Glomerular visceral epithelial cell (primary cell): ENCODE results near the gene WLS.

ENCODE experiments used
- DNase-seq: peaks from one replicate; pipeline ENCODE4 v3.0.0-alpha.2; 2016; ENCODE audit errors: extremely low spot score

WLS gene

DNA sequence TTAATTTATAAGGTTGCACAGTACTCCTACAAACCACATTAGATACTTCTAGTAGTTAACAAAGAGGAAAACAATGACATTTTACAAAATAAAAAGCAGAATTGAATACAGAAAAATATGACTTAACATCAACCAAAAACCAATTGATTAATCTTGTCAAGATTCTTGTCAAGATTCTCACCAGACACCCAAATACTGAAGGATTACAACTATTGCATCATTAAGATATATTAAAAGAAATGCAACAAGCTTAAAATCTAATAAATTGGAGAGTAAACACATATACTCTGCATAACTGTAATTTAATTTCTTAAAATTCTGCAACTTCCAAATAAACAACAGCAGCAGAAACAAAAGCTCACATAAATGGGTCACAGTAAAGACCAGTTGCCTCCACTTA, 4.7 kb downstream of the WLS start:
- DNase-seq, result no peak

DNA sequence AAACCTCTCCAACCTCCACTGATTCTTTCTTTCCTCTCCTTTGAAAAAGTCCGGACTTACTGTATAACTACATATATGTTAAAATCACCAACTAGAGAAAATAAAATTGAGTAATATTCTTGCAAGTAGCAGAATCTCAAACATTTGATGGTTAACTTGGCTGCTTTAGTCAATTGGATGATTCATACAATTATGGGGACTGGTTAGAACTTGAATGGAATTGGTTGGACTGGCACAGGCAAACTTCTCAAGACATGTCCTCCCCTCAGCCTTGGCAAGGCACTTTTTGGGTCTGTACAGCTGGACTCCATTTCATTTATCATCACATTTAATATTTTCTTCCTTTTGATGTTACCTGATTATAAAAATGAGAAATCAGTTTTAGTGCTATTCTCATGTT, 6.5 kb downstream of the WLS start:
- DNase-seq, result no peak

DNA sequence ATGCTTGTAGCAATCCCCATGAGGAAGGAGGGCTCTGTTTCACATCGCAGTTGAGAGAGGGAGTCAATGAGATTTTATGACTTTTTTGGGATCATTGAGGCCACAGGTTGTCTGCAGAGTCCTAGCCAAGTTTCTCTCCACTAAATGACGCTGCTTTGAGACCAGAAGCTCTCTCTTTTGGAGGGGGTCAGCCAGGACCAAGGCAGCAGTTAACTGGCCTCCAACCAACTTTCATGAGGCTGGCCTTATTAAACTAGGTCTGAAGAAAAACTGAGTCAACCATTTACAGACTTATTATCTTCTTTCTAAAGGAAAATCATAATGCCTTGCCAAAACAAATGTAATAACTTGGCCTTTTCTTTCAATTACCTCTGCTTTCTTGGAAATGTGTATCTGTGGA, 8.6 kb downstream of the WLS start:
- DNase-seq, result no peak

DNA sequence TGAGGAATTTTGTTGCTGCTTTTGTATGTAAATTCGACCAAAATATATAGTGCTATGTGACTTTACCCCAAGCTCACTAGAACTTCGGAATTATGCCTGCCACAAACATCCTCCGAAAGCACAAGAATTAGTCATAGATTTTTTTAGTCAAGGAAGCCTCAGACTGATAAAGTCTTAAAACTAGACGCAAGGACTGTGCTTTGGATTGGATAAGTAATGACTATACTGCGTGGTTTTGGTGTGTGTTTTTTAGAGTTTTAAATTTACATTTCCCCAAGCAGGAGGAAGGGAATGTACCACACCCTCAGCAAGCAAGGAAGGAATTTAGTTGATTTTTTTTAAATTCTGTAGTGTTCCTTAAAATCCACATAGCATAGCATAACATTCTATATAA, 10.3 kb downstream of the WLS start:
- peak; percentile 28 for DNase-seq

DNA sequence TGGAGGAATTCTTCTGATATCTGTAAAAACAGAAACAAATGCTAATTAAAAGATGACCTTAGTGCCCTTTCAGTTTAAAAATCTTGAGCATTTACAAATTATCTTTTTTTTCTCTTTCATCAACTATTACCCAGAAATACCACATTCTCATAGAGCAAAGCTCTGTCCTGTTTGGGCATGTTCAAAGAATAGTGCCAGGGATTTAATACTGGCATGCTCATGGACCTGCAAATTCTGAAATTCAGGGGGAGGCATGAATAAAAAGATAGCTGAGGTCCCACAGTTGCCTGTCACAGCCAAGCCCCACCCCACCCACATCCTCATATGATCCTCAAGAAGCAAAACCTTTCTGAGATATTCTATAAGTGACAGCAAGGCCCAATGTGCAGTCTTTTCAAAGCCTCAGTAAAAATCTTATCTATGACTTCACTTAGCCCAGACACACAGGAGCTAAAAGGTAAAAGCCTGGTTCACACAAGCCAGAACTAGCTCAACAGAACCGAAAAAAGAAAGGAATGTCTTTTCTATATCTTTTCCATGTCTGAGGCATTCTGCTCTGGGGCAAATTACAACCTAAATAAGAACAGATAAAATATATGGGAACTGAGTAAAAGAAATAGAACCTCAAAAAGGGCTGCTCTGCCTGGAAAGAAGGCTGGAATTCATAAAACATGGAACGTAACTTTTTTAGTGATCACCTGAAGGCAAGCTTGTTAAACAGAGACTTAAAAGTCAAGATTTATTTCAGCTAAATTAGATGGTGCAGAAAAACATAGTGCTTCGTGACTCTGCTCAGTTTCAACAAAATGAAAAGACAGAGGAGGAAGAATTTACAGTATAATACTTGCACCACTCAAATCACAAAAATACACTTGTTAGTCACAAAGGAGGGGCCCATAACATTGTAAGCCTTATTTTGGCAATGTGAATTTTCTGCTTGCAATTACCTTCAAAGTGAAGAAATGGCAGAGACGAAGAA, 11.0 kb downstream of the WLS start:
- DNase-seq, result no peak

DNA sequence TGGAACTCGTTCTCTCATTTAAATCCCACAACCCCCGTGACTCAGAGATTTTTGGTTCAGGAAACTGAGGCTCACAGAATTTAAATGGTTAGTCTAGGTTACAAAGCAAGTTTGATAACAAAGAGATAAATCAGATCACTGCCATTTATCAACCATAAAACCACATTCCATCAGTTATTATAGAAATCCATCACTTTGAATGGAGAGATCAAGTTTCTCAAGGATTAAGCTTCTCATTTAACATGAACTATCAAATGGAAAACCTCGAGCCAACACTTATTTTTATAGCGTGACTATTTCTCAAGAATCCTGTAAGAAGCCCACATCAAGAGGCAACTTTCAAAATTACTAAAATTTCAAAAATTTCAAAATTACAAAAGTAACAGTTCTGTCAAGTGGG, 11.9 kb downstream of the WLS start:
- no peak for DNase-seq

DNA sequence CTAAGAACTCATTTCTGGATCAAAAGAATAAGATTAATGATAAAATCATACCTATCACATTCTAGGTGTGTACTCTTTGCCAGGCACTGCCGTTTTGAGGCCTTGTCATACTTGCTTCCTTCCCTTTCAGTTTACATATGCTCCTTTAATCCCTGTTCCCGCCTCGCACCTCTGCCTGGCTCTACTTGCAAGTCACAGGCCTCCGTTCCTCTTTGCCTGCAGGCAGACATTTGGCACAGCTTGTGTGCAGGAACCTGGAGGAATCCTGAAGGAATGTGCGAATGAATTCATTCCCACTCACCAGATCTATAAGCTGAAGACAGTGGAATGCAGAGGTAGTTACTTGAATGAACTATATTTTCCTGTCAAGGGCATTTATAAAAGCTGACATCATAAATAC, 13.8 kb downstream of the WLS start:
- peak; percentile 40 for DNase-seq

DNA sequence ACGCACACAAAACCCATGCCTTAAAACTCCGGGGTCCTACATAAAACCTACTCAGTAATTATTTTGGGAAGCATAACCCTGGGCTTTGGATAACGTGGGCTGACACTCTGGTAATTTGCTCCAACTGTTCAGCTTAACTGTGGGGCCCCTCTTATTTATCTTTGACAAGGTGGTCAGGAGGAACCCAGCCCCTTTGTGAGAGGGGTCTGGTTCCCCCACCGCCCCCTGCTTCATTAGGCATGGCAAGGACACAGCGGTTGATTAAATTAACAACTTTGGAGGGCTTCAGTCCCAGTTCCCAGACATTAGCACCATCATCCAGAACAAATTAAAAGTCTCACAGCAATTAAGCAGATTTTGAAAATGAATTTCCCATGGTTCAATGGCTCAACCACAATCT, 14.7 kb downstream of the WLS start:
- DNase-seq, result no peak

DNA sequence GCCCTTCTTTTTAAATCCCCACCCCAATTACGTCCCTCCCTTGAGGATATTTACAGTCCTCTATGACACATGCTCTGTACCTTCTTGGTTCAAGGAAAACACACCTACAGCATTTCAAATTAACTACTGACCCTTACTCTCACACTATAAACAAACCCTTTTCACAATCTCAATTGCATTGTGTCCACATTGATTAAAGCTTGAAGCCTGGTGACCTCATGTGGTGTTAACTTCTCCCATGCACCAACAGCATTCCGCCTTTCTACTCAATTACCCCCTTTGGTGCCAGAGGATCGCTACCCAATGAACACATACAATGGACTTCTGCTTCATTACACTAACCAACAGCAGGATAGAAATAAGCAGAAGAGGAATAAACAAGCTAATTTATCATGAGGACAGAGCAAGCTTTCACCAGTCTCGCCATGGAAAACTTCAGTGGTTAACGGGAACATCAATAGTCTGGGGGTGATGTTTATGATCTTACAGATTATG, 15.2 kb downstream of the WLS start:
- DNase-seq, result no peak

DNA sequence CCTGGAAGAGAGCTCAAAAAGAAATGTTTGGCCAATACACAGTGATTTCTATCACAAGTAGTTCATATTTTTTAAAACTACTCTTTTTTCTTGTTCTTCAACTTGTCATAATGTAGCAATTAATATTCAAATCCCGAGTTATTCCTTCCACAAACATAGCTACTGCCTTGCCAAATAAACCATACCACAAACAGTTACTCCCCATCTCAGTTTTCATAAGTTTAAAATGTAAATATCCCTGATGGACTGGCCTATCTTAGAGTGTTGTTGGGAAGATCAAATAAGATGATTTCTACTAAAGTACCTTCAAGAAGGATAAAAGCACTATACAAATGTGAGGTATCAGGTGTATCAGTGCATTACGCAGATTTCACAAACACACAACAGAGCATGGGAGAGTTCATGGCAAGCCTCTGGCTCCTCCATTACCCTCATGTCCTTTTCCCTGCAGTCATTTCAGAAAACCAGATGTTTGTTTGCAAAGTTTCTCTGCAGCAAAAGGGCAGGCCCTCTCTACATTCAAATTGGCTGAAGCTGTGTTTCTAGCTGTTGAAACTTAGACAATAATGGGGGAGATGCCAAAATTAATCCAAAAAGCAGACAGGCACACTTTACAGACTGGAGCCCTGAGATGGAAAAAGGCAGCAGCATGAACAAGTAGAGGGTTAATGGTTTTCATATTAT, 16.1 kb downstream of the WLS start:
- DNase-seq, result no peak

DNA sequence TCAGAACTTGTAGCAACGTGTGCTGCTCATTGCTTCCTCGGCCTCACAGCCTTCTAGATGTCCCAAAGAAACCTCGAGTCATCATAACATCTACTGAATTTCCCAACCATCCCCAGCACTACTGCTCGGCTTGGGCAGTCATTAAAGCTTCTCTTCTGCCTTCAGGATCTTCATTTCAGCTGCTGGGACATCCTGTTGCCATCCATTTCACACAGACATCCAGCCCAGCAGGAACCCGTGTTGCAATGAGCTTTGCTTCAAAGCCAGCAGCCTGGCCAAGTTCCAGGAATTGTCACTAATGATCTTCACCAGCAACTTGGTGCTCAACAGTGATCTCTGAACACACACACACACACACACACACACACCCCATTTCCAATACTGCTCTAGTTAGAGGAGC, 18.5 kb downstream of the WLS start:
- peak; percentile 33 for DNase-seq

DNA sequence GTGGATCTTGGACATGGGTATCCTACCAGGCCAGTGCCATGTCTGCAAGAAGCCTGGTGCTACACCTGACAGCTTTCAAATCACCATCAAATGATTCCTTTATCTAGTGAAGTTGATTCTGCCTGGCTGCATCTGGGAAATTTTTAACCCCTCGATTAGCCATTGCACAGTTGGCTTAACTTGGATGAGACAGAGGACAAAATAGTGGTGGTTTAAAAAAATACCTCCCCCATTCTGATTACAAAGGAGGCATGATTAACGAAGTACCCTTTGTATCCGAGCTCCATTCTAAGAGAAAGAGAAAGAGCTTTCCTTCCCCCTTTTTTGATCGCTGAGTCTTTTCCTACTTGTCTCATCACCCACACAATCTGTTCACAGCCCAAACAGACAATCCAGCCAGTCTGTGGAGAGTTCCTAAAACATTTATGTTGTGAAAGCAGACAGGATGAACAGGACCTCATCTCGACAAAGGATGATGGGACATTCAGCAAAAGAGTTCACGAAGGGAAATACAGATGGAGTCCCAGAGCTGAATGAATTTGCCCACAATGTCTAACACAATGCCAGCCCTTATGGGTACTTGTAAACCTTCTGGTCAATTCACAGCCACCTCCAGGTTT, 20.5 kb downstream of the WLS start:
- peak; percentile 63 for DNase-seq

DNA sequence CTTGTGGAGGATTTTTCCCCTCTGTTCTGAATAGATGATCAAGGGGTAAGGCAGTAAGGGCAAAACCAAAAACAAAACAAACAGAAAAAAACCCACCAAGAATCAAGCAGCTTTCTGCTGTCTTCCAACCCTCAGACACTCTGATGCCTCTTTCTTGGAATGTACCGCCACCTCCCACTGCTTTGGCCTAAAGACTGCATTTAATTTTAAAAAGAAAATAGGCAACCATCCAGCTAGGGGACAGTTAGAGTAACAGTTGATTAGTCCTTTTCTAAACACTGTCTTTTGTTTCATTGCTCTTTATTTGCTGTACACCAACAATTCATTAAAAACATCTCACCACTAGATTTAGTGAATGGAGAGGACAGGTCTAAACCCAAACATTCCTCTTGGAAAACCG, 21.5 kb downstream of the WLS start:
- DNase-seq, result no peak

DNA sequence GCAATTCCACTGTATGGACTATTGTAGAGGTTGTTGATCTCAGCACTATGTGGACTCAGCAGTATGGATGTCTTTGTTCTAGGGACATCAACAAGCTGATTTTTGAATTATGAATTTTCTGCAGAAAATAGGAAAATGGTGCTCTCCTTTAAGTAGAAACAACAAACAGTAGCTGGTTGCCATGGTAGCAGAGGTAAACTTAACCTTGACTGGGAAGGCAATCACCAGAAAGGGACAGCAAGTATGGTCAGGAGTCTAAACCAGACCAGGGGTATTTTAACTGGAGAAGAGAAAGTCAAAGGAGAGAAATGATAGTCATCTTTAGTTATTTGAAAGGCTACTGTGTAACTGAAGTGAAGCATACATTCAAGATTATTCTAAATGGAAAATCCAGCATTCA, 22.3 kb downstream of the WLS start:
- peak; percentile 29 for DNase-seq

DNA sequence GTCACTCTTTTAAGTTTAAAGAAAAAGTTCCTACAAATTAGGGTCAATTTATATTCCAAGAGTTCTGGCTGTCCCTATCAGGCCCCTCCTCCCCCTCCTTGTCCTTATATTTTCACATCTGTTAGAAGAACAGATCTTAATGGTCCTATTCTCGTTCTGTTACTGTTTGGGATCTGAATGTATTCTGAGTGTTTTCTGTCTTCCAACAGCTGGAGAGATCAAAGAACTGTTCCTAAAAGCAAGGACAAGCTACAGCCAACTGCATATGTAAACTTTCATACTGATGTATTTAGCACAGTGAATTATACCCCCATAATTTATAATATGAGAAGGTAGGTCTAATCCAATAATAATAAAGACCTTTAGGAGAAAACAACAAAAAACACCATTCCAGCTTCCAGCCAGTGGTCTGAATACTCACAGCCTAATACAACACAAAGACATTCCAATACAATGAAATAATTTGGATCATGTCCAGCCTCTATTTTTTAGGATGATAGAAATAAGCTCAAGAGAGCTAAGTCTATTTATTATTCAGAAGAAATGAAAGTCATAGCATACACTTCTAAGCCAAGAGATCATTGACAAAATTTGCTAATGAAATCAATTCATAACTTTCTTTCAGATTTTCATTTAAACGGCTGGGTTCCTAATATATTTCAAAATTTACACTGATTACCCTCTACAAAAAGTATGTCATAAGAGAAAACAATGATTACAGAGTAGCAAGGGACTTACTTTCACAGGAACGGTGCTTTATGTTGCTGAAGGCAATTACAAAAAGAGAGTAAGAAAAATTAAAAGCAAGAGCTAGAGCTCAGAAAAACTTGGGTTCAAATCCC, 25.3 kb downstream of the WLS start:
- DNase-seq, result peak; percentile 41

DNA sequence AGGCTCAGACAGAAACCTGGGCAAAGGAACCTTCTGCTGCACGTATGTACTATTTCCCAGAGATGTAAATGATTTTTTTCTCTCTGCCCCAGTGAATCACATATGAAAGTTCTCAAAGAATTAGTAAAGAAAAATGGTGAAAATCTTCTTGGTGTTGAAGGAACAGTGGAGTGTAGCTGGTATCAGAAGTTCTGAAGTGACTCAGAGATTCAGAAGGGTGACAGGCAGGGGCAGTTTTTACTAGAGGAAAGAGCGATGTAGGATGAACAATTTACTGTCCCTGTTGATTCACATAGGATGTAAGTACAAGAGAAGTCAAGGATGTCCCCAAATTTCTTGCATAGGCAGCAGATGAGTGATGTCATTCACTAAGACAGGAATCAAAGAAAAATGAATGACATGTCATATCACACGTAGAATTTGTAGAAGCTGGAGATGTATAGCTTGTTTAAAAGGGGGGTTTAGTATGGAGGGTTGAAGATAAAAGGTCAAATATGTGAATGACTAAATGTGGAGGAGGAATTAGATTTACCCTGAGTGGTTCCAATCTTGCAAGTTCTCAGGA, 26.4 kb downstream of the WLS start:
- DNase-seq, result no peak

DNA sequence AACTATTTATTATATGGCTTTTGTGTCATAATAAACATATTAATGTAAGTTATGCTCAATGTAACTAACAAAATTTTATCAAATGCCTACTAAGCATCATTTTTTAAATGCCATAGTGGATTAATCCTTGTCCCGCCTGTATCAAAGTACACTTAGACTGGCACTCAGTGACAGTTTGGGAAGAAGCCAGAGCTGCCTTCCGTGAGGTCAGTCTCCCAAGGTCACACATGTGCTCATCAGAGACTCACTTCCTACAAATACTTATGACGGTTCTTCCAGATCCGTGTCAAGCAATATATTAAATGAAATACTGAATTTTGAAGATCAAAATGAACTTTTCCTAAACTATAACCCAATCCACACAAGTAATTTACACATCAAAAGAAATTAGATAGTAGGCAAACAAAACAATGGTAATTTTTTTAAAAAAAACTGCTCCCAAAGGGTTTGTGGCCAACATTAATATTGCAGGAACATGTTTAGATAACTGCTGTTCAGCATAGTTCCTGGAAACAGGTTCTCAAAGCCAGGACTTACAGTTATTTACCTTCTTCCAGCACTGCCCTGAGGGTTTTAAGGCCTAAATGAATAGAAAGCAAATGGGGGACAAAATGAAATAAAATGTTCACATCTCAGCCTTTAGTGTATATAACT, 27.2 kb downstream of the WLS start:
- DNase-seq, result no peak

DNA sequence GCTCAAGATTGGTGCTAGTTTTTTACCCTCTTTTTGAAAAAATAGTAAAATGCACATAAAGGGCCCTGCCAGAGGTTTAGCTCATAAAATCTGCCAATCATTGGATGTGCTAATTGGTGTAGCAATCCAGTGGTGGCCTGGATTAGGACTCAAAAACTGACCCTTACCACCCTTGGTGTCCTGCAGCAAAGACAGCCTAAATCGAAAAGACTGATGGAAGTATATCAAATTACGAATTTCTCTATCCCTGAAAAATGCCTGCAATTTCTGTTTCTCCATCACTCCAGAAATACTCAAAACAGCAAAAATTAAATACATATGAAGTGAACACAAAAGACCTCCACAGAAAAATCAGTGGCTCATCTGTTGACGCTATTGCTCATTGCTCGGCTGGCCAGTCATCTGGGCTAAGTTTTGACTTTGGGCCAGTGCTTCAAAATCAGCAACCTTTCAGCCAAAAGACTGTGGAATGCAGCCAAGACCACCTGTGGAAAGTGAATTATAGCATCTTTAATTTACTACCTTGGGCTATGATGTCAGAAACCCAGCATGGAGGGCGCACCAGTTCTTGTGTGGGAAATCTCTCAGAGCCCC, 30.0 kb downstream of the WLS start:
- peak; percentile 18 for DNase-seq

DNA sequence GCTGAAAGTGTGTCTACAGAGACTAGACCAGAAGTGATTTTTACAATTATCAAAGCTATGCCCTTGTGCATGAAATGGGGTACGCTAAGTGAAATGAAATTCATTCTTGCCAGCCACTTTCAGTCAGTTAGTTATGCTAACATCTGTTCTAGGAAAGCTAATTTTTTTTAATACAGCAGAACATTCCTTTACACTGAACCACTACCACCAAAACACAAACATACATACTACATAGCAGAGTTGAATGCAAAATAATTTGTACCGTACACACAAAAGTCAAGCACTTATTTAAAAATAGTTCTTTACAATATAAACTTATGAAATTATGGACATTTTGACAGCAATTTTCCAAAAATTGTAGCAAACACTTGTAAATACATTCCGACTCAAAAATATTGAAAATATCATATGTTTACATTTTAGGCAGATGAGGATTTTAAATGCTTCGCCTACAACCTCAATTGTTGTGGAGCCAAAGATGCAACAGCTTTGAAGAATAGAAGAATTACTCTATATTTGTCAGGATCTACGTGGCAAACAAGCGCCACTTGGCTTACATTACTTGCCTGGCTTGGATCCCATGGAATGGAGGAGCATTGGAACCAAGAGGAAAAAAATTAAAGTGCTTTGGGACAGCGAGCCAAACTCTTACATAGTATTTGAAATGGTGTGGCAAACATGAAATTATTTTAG, 30.6 kb downstream of the WLS start:
- no peak for DNase-seq

DNA sequence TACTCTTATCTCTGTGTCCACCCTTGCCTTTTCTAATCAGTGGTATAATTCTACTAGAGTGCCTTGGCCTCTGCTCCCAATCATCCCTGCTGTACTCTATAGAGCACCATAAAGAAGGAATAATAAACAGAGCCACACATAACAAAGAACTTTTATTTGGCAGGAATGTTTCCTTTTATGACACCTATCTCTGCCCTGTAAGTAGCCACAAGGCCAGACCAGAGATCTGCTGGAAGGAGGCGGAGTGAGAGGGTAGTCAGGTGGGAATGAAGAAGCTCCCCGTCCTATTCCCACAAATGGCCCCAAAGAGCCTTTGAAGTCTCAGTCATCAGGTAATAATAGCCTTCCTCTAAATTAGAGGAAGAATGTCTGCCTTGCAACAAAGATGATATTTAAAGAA, 32.7 kb downstream of the WLS start:
- no peak for DNase-seq
